HG03135 (cell line): ENCODE results near the gene MTAP.
"Not testable (repeated sequence)": the region's sequence is repeated elsewhere in the genome, so short reads cannot be mapped to it uniquely, and the experiment has no call there.

Experiments used
- ATAC-seq: cut with Tn5 transposase; IDR thresholded peaks from one replicate; pipeline ENCODE4 v1.9.1; 2021; ENCODE audit warnings: mild to moderate bottlenecking, moderate library complexity; ENCODE audit not compliant: unreplicated experiment

The MTAP gene

DNA sequence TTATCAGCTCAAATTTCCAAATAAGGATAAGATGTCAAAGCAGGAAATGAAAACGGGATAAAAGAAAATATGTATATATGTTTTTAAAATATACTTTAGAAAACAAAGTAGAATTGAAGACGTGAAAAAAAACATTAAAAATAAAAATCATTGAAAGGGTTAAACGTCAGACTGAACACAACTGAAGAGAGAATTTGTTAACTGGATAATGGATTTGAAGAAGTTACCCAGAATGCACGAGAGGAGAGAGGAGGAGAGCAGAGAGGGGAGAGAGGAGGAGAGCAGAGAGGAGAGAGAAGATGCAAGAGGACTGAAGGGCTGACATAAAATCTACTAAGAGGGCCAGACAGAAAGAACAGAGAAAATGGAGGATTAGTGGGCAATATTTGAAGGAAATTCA lies 103.8 kb downstream of the MTAP start:
- ATAC-seq = no peak

DNA sequence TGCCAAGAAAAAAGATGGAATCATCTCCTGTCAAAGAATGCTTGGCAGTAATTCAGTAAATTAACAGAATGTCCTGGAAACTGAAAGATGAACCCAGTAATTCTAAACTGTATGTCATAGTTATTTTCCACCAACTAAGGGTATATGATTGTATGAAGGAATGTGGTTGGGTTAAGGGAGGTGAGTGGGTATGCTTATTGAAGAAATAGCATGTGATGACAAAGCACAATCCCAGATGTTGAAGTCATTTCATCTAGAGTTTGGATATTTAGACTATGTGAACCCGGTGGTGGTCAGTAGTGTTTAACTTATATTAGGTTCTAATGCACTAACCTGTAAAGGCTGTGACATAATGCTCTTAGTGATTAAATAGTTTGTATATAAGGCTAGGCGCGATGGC lies 104.4 kb downstream of the MTAP start:
- no peak for ATAC-seq

- peak; percentile 85 for ATAC-seq
These were observed 117.2 kb downstream of the MTAP start for GRCh38 chr9:21919377-21920362.

DNA sequence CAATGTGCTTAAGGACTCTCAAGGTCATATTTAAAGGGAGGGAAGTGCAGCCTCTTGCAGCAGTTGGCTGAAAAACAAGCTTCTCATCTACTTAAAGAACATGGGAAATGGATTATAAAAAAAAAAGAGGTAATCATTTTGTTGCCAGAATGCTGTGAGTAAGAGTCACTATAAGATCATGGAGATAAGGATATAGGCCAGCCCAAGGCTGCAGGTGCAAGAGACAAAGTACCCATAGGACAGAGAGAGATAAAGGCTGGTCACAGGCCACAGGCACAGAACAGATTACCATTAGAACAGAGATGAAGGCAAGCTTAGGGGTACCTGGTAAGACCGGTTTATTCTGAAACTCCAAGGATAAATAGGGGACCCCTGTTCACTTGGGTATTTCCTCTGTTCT lies 121.3 kb downstream of the MTAP start:
- ATAC-seq = no peak

GRCh38 chr9:21927752-21928151 lies 125.3 kb downstream of the MTAP start:
- ATAC-seq = no peak

GRCh38 chr9:21931428-21931827 lies 129.0 kb downstream of the MTAP start:
- ATAC-seq = no peak

- no peak for ATAC-seq
These were observed 130.8 kb downstream of the MTAP start for GRCh38 chr9:21933281-21933680.

DNA sequence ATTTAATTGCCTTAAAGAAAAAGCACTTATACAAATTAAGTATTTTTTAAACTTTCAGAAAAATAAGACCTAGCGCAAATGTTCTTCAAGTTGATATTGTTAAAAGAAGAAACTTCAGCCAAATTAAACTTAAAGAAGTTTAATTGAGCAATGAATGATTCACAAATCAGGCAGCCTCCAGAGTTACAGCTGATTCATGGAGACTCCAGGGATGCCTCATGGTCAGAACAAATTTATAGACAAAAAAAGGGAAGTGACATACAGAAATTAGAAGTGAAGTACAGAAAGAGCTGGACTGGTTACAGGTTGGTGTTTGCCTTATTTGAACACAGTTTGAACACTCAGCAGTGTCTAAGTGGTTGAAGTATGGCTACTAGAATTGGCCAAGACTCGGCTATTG lies 131.4 kb downstream of the MTAP start:
- no peak for ATAC-seq

DNA sequence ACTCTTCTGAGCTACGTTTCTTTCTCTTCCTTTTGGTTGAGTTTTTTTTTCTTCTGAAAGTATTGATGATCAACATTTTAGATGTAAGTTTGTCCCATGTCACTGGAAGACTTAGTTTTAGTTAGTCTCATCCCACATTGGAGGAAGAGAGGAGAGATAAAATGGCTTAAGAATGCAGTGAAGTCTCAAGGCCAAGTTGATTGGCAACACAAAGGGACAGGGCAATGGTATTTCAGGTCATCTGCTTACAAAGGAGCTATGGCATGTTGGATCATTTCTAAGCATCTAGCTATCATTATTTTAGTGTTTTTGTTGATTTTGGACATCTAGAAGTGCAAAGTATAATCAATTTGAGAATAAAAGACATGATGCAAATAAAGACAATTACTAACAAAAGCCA lies 133.2 kb downstream of the MTAP start:
- ATAC-seq = no peak

GRCh38 chr9:21936161-21936560 lies 133.7 kb downstream of the MTAP start:
- no peak for ATAC-seq

- ATAC-seq = no peak
These were observed 139.0 kb downstream of the MTAP start for GRCh38 chr9:21941337-21941995.

DNA sequence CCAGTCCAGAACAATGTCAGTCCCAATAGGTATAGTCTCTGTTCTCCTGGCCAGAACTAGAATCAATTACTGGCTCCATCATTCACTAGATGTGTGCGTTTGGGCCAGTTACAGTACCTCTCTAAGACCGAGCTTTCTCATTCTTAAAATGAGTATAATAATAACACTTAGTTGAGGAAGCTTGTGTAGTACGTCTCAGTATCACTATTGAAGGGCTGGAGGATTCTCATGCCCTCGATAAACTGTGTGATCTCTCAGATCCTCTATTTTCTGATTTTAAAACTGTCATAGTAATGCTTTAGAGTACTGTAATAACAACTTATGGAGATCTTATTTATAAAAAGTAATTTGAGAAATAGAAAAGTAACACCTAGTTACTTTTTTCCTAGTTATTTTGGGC lies 141.0 kb downstream of the MTAP start:
- no peak for ATAC-seq

GRCh38 chr9:21945606-21946005 lies 143.2 kb downstream of the MTAP start:
- ATAC-seq = no peak

- no peak for ATAC-seq
These were observed 156.4 kb downstream of the MTAP start for GRCh38 chr9:21958833-21959232.

DNA sequence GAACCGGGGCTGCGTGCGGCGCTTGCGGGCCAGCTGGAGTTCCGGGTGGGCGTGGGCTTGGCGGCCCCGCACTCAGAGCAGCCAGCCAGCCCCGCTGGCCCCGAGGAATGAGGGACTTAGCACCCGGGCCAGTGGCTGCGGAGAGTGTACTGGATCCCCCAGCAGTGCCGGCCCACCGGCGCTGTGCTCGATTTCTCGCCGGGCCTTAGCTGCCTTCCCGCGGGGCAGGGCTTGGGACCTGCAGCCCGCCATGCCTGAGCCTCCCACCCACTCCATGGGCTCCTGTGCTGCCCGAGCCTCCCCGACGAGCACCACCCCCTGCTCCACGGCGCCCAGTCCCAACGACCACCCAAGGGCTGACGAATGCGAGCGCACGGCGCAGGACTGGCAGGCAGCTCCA lies 156.8 kb downstream of the MTAP start:
- not testable (repeated sequence) for ATAC-seq

DNA sequence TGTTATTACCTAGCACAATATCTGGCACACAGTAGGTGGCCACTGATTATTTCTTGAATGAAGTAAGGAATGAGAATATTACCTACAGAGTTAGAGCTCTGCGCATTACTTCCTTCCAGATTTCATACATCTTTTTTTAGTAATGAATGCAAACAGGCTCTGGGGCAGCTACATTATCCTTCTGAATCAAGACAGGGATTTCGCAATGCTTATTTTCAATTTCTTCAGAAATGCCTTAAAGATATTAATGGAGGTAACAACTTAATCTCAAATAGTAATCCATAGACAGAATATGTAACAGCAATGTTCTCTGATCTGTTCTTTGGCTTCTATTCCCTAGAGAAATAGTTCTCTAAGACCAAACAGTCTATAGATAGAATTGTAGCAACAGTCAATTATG lies 159.1 kb downstream of the MTAP start:
- no peak for ATAC-seq

DNA sequence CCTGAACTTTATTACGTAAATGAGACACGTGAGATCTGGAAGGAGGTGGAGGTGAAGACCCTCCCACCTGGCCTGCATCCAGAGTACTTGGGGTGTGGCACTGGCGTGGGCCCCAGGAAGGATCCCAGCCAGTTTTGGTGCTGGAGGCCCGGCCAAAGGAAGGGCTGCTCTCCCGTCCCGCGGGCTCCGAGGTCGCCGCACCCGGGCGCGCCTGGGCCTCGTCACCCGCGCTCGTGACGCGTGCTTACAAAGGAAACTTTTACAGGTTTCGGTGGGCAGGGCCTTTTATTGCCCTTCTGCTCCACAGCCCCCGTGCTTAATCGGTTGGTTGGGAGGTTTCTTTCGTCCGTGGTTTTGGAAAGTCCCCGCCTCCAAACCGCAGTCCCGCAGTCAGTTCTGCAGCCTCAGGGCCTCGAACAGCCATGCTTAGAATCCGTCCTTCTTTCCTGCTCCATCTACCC lies 162.5 kb downstream of the MTAP start:
- ATAC-seq = peak; percentile 56

GRCh38 chr9:21965401-21965951 lies 163.0 kb downstream of the MTAP start:
- ATAC-seq = peak; percentile 69

GRCh38 chr9:21966140-21966851 lies 163.9 kb downstream of the MTAP start:
- ATAC-seq = no peak

- no peak for ATAC-seq
These were observed 164.7 kb downstream of the MTAP start for GRCh38 chr9:21967169-21967568.

- ATAC-seq = no peak
These were observed 165.3 kb downstream of the MTAP start for GRCh38 chr9:21967702-21968101.
